Erythroblast (primary cell): ENCODE data around the gene COX4I2.

ENCODE experiments used
- GATA1 ChIP-seq: IDR thresholded peaks from 2 replicates; pipeline ENCODE4 v1.6.1; 2011; ENCODE audit warnings: low read depth, mild to moderate bottlenecking, control low read depth, low read length, moderate library complexity
- POLR2A ChIP-seq: IDR thresholded peaks from 2 replicates; pipeline ENCODE4 v1.6.1; 2011; ENCODE audit warnings: mild to moderate bottlenecking, low read length

- TF ChIP-seq POLR2A (no peak), GATA1 (no peak)
Observed at GRCh38 chr20:31643522-31643921, 5.8 kb downstream of the COX4I2 start.
